K562 (cell line): ENCODE results near the gene ERBB4. TPM values are rescaled to one million over a fixed set of nuclear protein-coding genes. Genes with fewer than 3 reads are reported as not detected.

Source experiments
- ATAC-seq: fragments of 200-7000 bp; cut with Tn5 transposase; 3 replicates; pipeline ENCODE4 v1.9.1; 2020; ENCODE audit warnings: moderate library complexity
- BruUV-seq: library from RNA; stranded (reverse); fragments of 400-500 nt; replicated peaks from 2 replicates; lab custom pipeline; 2021; lab: Mats Ljungman, UMichigan
- CTCF ChIA-PET: fragments of 300-600 bp; formaldehyde crosslinking; extraction: SDS; loops from one replicate; lab custom pipeline; 2021; ENCODE audit warnings: low intra/inter-chr PET ratio; lab: Yijun Ruan, JAX
- POLR2A ChIA-PET: fragments of 300-600, 350-650 bp; sonication (Branson Sonifier 250); formaldehyde crosslinking; extraction: SDS; loops from one replicate; lab custom pipeline; 2021; ENCODE audit warnings: antibody characterized with exemption, inconsistent platforms; lab: Yijun Ruan, JAX
- DNase-seq, 4 experiments: peaks; one replicate each; pipeline versions ENCODE4 v3.0.0 to v3.0.0-alpha.2; 2011 to 2018; ENCODE audit warnings: low spot score in 3 of 4, mixed read lengths in 3 of 4; ENCODE audit errors: extremely low read depth in 1 of 4
- FAIRE-seq: peaks from 2 replicates; lab custom pipeline; 2011; peaks lifted over from hg19 to GRCh38; lab: Jason Lieb, UNC
- H2AFZ ChIP-seq: 2 replicates; pipeline ENCODE4 v1.6.0; 2011; ENCODE audit warnings: low read depth, low read length, control low read depth, inconsistent platforms
- H3K27ac ChIP-seq: fragments of 200-600 bp; 3 replicates; pipeline ENCODE4 v1.8.0; 2011; ENCODE audit warnings: low read depth, mild to moderate bottlenecking, control low read depth, inconsistent platforms, low read length, moderate library complexity, mixed read lengths; ENCODE audit errors: extremely low read depth
- H3K27me3 ChIP-seq, 2 experiments: fragments of 300-600 bp in 1 of 2; 2 replicates in 1 of 2; 3 replicates in 1 of 2; pipeline versions ENCODE4 v1.6.0 to v1.8.0; 2011; ENCODE audit warnings: inconsistent platforms in 2 of 2, low read length in 2 of 2, mild to moderate bottlenecking in 1 of 2, mixed read lengths in 1 of 2, moderate library complexity in 1 of 2; ENCODE audit not compliant: control insufficient read depth in 2 of 2, insufficient read depth in 2 of 2
- H3K36me3 ChIP-seq: fragments of 300-600 bp; 3 replicates; pipeline ENCODE4 v1.8.0; 2011; ENCODE audit warnings: mild to moderate bottlenecking, low read length, inconsistent platforms; ENCODE audit not compliant: control insufficient read depth, insufficient read depth
- H3K4me1 ChIP-seq, 2 experiments: fragments of 200-600 bp in 1 of 2; replicated peaks in 1 of 2; 2 replicates in 1 of 2; 3 replicates in 1 of 2; pipeline versions ENCODE4 v1.5.1 to v1.8.0; 2011; ENCODE audit warnings: inconsistent platforms in 2 of 2, low read length in 2 of 2, mild to moderate bottlenecking in 1 of 2, mixed read lengths in 1 of 2, moderate library complexity in 1 of 2; ENCODE audit not compliant: control insufficient read depth in 2 of 2, insufficient read depth in 2 of 2
- H3K4me2 ChIP-seq: 2 replicates; pipeline ENCODE4 v1.6.1; 2011; ENCODE audit warnings: low read length, control low read depth, inconsistent platforms, mixed read lengths; ENCODE audit not compliant: insufficient read depth
- H3K4me3 ChIP-seq: fragments of 200-600 bp; sonication (generic), shearing (Covaris generic); 2 replicates; pipeline ENCODE4 v1.5.1; 2016; ENCODE audit warnings: control low read depth, inconsistent platforms
- H3K79me2 ChIP-seq: fragments of 200-600 bp; 3 replicates; pipeline ENCODE4 v1.8.0; 2011; ENCODE audit warnings: low read length, inconsistent platforms; ENCODE audit not compliant: control insufficient read depth, insufficient read depth
- H3K9ac ChIP-seq, 2 experiments: 2 replicates each; pipeline versions ENCODE4 v1.6.0 to v1.6.1; 2011; ENCODE audit warnings: low read depth in 2 of 2, low read length in 2 of 2, control low read depth in 1 of 2, inconsistent platforms in 1 of 2, mild to moderate bottlenecking in 1 of 2, mixed read lengths in 1 of 2; ENCODE audit not compliant: insufficient read depth in 1 of 2
- H3K9me1 ChIP-seq: one replicate; pipeline ENCODE4 v1.6.0; 2011; ENCODE audit warnings: inconsistent platforms, mild to moderate bottlenecking, low read length, moderate library complexity; ENCODE audit not compliant: control insufficient read depth, insufficient read depth
- H3K9me3 ChIP-seq: replicated peaks from 2 replicates; pipeline ENCODE4 v1.5.1; 2011; ENCODE audit warnings: low read depth, low read length, inconsistent platforms; ENCODE audit not compliant: control insufficient read depth, insufficient read depth
- H4K20me1 ChIP-seq: replicated peaks from 2 replicates; pipeline ENCODE4 v1.6.1; 2011; ENCODE audit warnings: low read length, inconsistent platforms, mixed read lengths; ENCODE audit not compliant: control insufficient read depth, insufficient read depth
- CREM ChIP-seq: IDR thresholded peaks from 2 replicates; pipeline ENCODE4 v1.6.1; 2014; ENCODE audit warnings: antibody characterized with exemption, low read depth
- GABPB1 ChIP-seq: sonication (generic); formaldehyde crosslinking; IDR thresholded peaks from 2 replicates; pipeline ENCODE4 v1.8.0; 2022; ENCODE audit warnings: mild to moderate bottlenecking, missing genetic modification reagents
- POLR2H ChIP-seq: IDR thresholded peaks from 2 replicates; pipeline ENCODE4 v1.6.1; 2016; ENCODE audit warnings: missing genetic modification characterization, low read depth, mild to moderate bottlenecking, control low read depth, missing compliant biosample characterization, moderate library complexity
- PYGO2 ChIP-seq: fragments of 450-650 bp; IDR thresholded peaks from 2 replicates; pipeline ENCODE4 v1.6.1; 2016; ENCODE audit warnings: mild to moderate bottlenecking, missing genetic modification characterization, moderate library complexity, missing compliant biosample characterization
- RBFOX2 ChIP-seq: fragments of 200-400 bp; formaldehyde crosslinking; IDR thresholded peaks from 2 replicates; pipeline ENCODE4 v1.6.1; 2017; ENCODE audit warnings: low read depth, mild to moderate bottlenecking, low read length, moderate library complexity
- TBP ChIP-seq: optimal IDR thresholded peaks from 2 replicates; pipeline ENCODE3; 2011; ENCODE audit warnings: low read depth, low read length, improper control_type of control experiment
- UBTF ChIP-seq, 2 experiments: IDR thresholded peaks; 2 replicates each; pipeline ENCODE4 v1.6.1; 2012; ENCODE audit warnings: improper control_type of control experiment in 2 of 2, low read depth in 2 of 2, low read length in 2 of 2, borderline replicate concordance in 1 of 2
- ZNF12 ChIP-seq: sonication (generic); formaldehyde crosslinking; IDR thresholded peaks from 2 replicates; pipeline ENCODE4 v1.4.0; 2020; ENCODE audit warnings: mild to moderate bottlenecking, missing genetic modification reagents
- ZNF274 ChIP-seq: IDR thresholded peaks from 2 replicates; pipeline ENCODE4 v1.6.1; 2011; ENCODE audit warnings: low read depth, mild to moderate bottlenecking, low read length, moderate library complexity, borderline replicate concordance
- ZNF444 ChIP-seq: fragments of 250-450 bp; sonication (Bioruptor Pico); IDR thresholded peaks from 2 replicates; pipeline ENCODE4 v1.4.0; 2020; ENCODE audit warnings: mild to moderate bottlenecking, moderate library complexity
- ZNF696 ChIP-seq: fragments of 250-450 bp; sonication (Bioruptor Pico); conservative IDR thresholded peaks from 2 replicates; pipeline ENCODE4 v1.4.0; 2020; ENCODE audit warnings: mild to moderate bottlenecking, moderate library complexity
- WGBS: fragments of 100-300 bp; shearing (Covaris generic); methylation state at CpG from one replicate; pipeline ENCODE4 v1.1.6; 2016; ENCODE audit warnings: low coverage, mixed read lengths; ENCODE audit not compliant: insufficient coverage; ENCODE audit errors: missing lambda C conversion rate; 5-methylcytosine and 5-hydroxymethylcytosine counted together
- in situ Hi-C: fragments of 300-500 bp; cut with MboI; formaldehyde crosslinking; loops from 4 replicates; pipeline ENCODE4 v1.15.0; 2018; ENCODE audit warnings: inconsistent platforms, mixed read lengths
- intact Hi-C: fragments of 100-400 bp; cut with micrococcal nuclease; formaldehyde crosslinking; loops from 2 replicates; pipeline ENCODE4 v1.14.2; 2022
- polyA plus RNA-seq, 8 experiments: library from polyadenylated mRNA; depleted of rRNA in 4 of 8; stranded (reverse) in 5 of 8; unstranded in 3 of 8; fragments of >200 nt; fragmentation: Nextera tagmentation in 2 of 8; fragmentation: Illumina TruSeq in 1 of 8; extraction: Ambion mirVana in 2 of 8; extraction: Trizol in 1 of 8; gene quantifications; 2 replicates each; pipeline versions ENCODE4 v1.2.1 to v1.2.3, GENCODE V29; 2011 to 2014; ENCODE audit warnings: inconsistent platforms in 1 of 8, missing spikeins in 1 of 8
- total RNA-seq, 7 experiments: library from RNA; depleted of rRNA in 6 of 7; stranded (reverse); fragments of >200 nt in 6 of 7; fragmentation: Illumina TruSeq in 2 of 7; extraction: Trizol in 2 of 7; gene quantifications; 2 replicates each; pipeline versions ENCODE4 v1.2.1 to v1.2.3, GENCODE V29; 2011 to 2021; ENCODE audit warnings: low replicate concordance in 1 of 7
- TF ChIP-seq, protein P1 (sequence below): fragments of 450-650 bp; formaldehyde crosslinking; IDR thresholded peaks from 2 replicates; pipeline ENCODE4 v1.4.0; 2020; ENCODE audit warnings: mild to moderate bottlenecking, mixed read lengths
- TF ChIP-seq, protein P2 (sequence below): sonication (generic); formaldehyde crosslinking; IDR thresholded peaks from 2 replicates; pipeline ENCODE4 v1.8.1; 2022; ENCODE audit warnings: missing genetic modification reagents
- TF ChIP-seq, protein P3 (sequence below): IDR thresholded peaks from 2 replicates; pipeline ENCODE4 v1.6.1; 2011; ENCODE audit not compliant: insufficient read length; ENCODE audit errors: extremely low read depth
- TF ChIP-seq, protein P4 (sequence below): IDR thresholded peaks from 2 replicates; pipeline ENCODE4 v1.6.1; 2012; ENCODE audit warnings: low read depth, low read length, improper control_type of control experiment, borderline replicate concordance

The ERBB4 gene
- total and polyA plus RNA-seq, 9 of the 15 experiments (the other 6 are each of a cell fraction or from before 2014, with no cell fraction given) = not detected

GRCh38 chr2:211397764-211398163 lies 1140.8 kb downstream of the ERBB4 start:
- WGBS = 0% methylated on average over 2 of the region's 2 CpGs
- no peak overlapping the region for H3K4me3 ChIP-seq
- no peak overlapping the region for H3K27ac ChIP-seq
- no peaks in the 10 kb centered on the region for H3K36me3 ChIP-seq
- no peak overlapping the region for H3K4me2 ChIP-seq
- no peaks in the 10 kb centered on the region for H3K27me3 ChIP-seq
- POLR2A ChIA-PET = no interaction called here
- DNase-seq (no peak), ATAC-seq (no peak), FAIRE-seq (no peak)
- CTCF ChIA-PET = no interaction called here
- TF ChIP-seq CREM (no peak), ZNF696 (no peak), GABPB1 (CRISPR knock-in tag) (no peak), ZNF12 (no peak), ZNF444 (CRISPR knock-in tag) (no peak), TBP (no peak), UBTF (IDR thresholded peaks at IDR 0.05; ENCODE audit: borderline replicate concordance in 1 of 2, low read depth in 2 of 2, low read length in 2 of 2) (no peak), PYGO2 (tag) (no peak), POLR2H (tag) (no peak), RBFOX2 (no peak), ZNF274 (no peak)
- TF ChIP-seq, protein P1, sequence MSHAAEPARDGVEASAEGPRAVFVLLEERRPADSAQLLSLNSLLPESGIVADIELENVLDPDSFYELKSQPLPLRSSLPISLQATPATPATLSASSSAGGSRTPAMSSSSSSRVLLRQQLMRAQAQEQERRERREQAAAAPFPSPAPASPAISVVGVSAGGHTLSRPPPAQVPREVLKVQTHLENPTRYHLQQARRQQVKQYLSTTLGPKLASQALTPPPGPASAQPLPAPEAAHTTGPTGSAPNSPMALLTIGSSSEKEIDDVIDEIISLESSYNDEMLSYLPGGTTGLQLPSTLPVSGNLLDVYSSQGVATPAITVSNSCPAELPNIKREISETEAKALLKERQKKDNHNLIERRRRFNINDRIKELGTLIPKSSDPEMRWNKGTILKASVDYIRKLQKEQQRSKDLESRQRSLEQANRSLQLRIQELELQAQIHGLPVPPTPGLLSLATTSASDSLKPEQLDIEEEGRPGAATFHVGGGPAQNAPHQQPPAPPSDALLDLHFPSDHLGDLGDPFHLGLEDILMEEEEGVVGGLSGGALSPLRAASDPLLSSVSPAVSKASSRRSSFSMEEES = no peak
- TF ChIP-seq, protein P2, sequence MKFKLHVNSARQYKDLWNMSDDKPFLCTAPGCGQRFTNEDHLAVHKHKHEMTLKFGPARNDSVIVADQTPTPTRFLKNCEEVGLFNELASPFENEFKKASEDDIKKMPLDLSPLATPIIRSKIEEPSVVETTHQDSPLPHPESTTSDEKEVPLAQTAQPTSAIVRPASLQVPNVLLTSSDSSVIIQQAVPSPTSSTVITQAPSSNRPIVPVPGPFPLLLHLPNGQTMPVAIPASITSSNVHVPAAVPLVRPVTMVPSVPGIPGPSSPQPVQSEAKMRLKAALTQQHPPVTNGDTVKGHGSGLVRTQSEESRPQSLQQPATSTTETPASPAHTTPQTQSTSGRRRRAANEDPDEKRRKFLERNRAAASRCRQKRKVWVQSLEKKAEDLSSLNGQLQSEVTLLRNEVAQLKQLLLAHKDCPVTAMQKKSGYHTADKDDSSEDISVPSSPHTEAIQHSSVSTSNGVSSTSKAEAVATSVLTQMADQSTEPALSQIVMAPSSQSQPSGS = no peak
- TF ChIP-seq, protein P3, sequence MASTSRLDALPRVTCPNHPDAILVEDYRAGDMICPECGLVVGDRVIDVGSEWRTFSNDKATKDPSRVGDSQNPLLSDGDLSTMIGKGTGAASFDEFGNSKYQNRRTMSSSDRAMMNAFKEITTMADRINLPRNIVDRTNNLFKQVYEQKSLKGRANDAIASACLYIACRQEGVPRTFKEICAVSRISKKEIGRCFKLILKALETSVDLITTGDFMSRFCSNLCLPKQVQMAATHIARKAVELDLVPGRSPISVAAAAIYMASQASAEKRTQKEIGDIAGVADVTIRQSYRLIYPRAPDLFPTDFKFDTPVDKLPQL = no peak
- TF ChIP-seq, protein P4, sequence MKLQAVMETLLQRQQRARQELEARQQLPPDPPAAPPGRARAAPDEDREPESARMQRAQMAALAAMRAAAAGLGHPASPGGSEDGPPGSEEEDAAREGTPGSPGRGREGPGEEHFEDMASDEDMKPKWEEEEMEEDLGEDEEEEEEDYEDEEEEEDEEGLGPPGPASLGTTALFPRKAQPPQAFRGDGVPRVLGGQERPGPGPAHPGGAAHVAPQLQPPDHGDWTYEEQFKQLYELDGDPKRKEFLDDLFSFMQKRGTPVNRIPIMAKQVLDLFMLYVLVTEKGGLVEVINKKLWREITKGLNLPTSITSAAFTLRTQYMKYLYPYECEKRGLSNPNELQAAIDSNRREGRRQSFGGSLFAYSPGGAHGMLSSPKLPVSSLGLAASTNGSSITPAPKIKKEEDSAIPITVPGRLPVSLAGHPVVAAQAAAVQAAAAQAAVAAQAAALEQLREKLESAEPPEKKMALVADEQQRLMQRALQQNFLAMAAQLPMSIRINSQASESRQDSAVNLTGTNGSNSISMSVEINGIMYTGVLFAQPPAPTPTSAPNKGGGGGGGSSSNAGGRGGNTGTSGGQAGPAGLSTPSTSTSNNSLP = no peak
- in situ Hi-C loops (no loop called here), intact Hi-C loops (no loop called here)
- H3K4me1 ChIP-seq = no peaks in the 10 kb centered on the region
- H3K9ac ChIP-seq = no peak overlapping the region
- H3K9me3 ChIP-seq = no peaks in the 10 kb centered on the region
- no peaks in the 10 kb centered on the region for H4K20me1 ChIP-seq
- BruUV-seq = no TSS peak
- no peaks in the 10 kb centered on the region for H3K79me2 ChIP-seq
- no peak overlapping the region for H2AFZ ChIP-seq
- H3K9me1 ChIP-seq = no peaks in the 10 kb centered on the region
